K562 (cell line): Measurements from ENCODE around the gene XIRP1. TPM values are rescaled to one million over a fixed set of nuclear protein-coding genes. Genes with fewer than 3 reads are reported as not detected.
A peak's percentile ranks its signal among the peaks of the same experiment; 100 is the strongest.

Experiments
- ASH1L ChIP-seq: fragments of 450-650 bp; IDR thresholded peaks from 2 replicates; pipeline ENCODE4 v1.6.1; 2018; ENCODE audit warnings: borderline replicate concordance, mild to moderate bottlenecking, low read depth; ENCODE audit not compliant: partially characterized antibody
- ATF7 ChIP-seq: fragments of 450-650 bp; IDR thresholded peaks from 2 replicates; pipeline ENCODE4 v1.7.1; 2014; ENCODE audit warnings: mild to moderate bottlenecking, moderate library complexity
- CREBBP ChIP-seq: IDR thresholded peaks from one replicate; pipeline ENCODE4 v1.6.1; 2012; ENCODE audit warnings: low read depth, mild to moderate bottlenecking, control low read depth, inconsistent platforms, low read length
- ESRRA ChIP-seq: fragments of 450-650 bp; IDR thresholded peaks from 2 replicates; pipeline ENCODE4 v1.6.1; 2014; ENCODE audit warnings: low read depth, mild to moderate bottlenecking, moderate library complexity, borderline replicate concordance
- HDAC2 ChIP-seq: fragments of 450-650 bp; IDR thresholded peaks from 2 replicates; pipeline ENCODE4 v1.6.1; 2016; ENCODE audit warnings: mild to moderate bottlenecking
- HMBOX1 ChIP-seq: sonication (generic); IDR thresholded peaks from 2 replicates; pipeline ENCODE4 v1.6.1; 2016
- HMG20A ChIP-seq: fragments of 450-650 bp; formaldehyde crosslinking; conservative IDR thresholded peaks from 2 replicates; pipeline ENCODE4 v1.4.0; 2020; ENCODE audit warnings: mild to moderate bottlenecking, mixed read lengths
- HOMEZ ChIP-seq: fragments of 250-450 bp; sonication (Bioruptor Pico); IDR thresholded peaks from 2 replicates; pipeline ENCODE4 v1.4.0; 2020; ENCODE audit warnings: mild to moderate bottlenecking, moderate library complexity
- HSF4 ChIP-seq: fragments of 250-450 bp; sonication (Bioruptor Pico); IDR thresholded peaks from 2 replicates; pipeline ENCODE4 v2.1.2; 2022; ENCODE audit warnings: mild to moderate bottlenecking, moderate library complexity, borderline replicate concordance
- MCM2 ChIP-seq: fragments of 450-650 bp; IDR thresholded peaks from 2 replicates; pipeline ENCODE4 v1.6.1; 2017; ENCODE audit warnings: low read depth, mild to moderate bottlenecking
- POLR3A ChIP-seq: IDR thresholded peaks from 2 replicates; pipeline ENCODE4 v1.6.1; 2011; ENCODE audit warnings: borderline replicate concordance, mild to moderate bottlenecking, moderate library complexity; ENCODE audit not compliant: insufficient read length, insufficient read depth; ENCODE audit errors: extremely low read depth
- TRIM24 ChIP-seq, 2 experiments: fragments of 450-650 bp; IDR thresholded peaks; 2 replicates each; pipeline ENCODE4 v1.6.1; 2016
- ZBED1 ChIP-seq: IDR thresholded peaks from 2 replicates; pipeline ENCODE4 v1.6.1; 2014
- ZBTB1 ChIP-seq: sonication (generic); formaldehyde crosslinking; IDR thresholded peaks from 2 replicates; pipeline ENCODE4 v1.8.1; 2023; ENCODE audit warnings: missing genetic modification reagents, low read depth, mild to moderate bottlenecking, borderline replicate concordance
- ZBTB8A ChIP-seq: fragments of 450-650 bp; IDR thresholded peaks from 2 replicates; pipeline ENCODE4 v1.6.1; 2018; ENCODE audit warnings: mild to moderate bottlenecking, moderate library complexity; ENCODE audit not compliant: partially characterized antibody
- ZNF280A ChIP-seq: fragments of 450-650 bp; IDR thresholded peaks from 2 replicates; pipeline ENCODE4 v1.6.1; 2018; ENCODE audit warnings: mild to moderate bottlenecking, low read depth; ENCODE audit not compliant: partially characterized antibody
- ZNF696 ChIP-seq: fragments of 250-450 bp; sonication (Bioruptor Pico); conservative IDR thresholded peaks from 2 replicates; pipeline ENCODE4 v1.4.0; 2020; ENCODE audit warnings: mild to moderate bottlenecking, moderate library complexity
- ZNF780A ChIP-seq: fragments of 250-450 bp; sonication (Bioruptor Pico); IDR thresholded peaks from 2 replicates; pipeline ENCODE4 v1.5.0; 2021; ENCODE audit warnings: mild to moderate bottlenecking
- ZSCAN32 ChIP-seq: fragments of 450-650 bp; formaldehyde crosslinking; IDR thresholded peaks from 2 replicates; pipeline ENCODE4 v1.4.0; 2020; ENCODE audit warnings: mild to moderate bottlenecking, moderate library complexity
- polyA plus RNA-seq, 8 experiments: library from polyadenylated mRNA; depleted of rRNA in 4 of 8; stranded (reverse) in 5 of 8; unstranded in 3 of 8; fragments of >200 nt; fragmentation: Nextera tagmentation in 2 of 8; fragmentation: Illumina TruSeq in 1 of 8; extraction: Ambion mirVana in 2 of 8; extraction: Trizol in 1 of 8; gene quantifications; 2 replicates each; pipeline versions ENCODE4 v1.2.1 to v1.2.3, GENCODE V29; 2011 to 2014; ENCODE audit warnings: inconsistent platforms in 1 of 8, missing spikeins in 1 of 8
- total RNA-seq, 7 experiments: library from RNA; depleted of rRNA in 6 of 7; stranded (reverse); fragments of >200 nt in 6 of 7; fragmentation: Illumina TruSeq in 2 of 7; extraction: Trizol in 2 of 7; gene quantifications; 2 replicates each; pipeline versions ENCODE4 v1.2.1 to v1.2.3, GENCODE V29; 2011 to 2021; ENCODE audit warnings: low replicate concordance in 1 of 7
- TF ChIP-seq, protein P1 (sequence below): fragments of 450-650 bp; IDR thresholded peaks from 2 replicates; pipeline ENCODE4 v1.6.1; 2016; ENCODE audit warnings: borderline replicate concordance
- TF ChIP-seq, protein P2 (sequence below): fragments of 450-650 bp; IDR thresholded peaks from 2 replicates; pipeline ENCODE4 v1.6.1; 2016; ENCODE audit warnings: antibody characterized with exemption

Gene XIRP1
- total and polyA plus RNA-seq, 9 of the 15 experiments (the other 6 are each of a cell fraction or from before 2014, with no cell fraction given): 0.03 to 0.27 (median 0.08) TPM; not detected in 3

- TF ChIP-seq, protein P1, sequence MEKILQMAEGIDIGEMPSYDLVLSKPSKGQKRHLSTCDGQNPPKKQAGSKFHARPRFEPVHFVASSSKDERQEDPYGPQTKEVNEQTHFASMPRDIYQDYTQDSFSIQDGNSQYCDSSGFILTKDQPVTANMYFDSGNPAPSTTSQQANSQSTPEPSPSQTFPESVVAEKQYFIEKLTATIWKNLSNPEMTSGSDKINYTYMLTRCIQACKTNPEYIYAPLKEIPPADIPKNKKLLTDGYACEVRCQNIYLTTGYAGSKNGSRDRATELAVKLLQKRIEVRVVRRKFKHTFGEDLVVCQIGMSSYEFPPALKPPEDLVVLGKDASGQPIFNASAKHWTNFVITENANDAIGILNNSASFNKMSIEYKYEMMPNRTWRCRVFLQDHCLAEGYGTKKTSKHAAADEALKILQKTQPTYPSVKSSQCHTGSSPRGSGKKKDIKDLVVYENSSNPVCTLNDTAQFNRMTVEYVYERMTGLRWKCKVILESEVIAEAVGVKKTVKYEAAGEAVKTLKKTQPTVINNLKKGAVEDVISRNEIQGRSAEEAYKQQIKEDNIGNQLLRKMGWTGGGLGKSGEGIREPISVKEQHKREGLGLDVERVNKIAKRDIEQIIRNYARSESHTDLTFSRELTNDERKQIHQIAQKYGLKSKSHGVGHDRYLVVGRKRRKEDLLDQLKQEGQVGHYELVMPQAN: peak; percentile 58; the same call in 1 of the 2 replicates
- TF ChIP-seq ZBTB1 (CRISPR knock-in tag) (no peak), HDAC2 (peak; percentile 80), HMG20A (CRISPR knock-in tag) (no peak), ZNF780A (CRISPR knock-in tag) (no peak), TRIM24 (IDR thresholded peaks at IDR 0.05) (peak; percentile 29 to 76; a peak in 2 of 4 replicates), ZSCAN32 (CRISPR knock-in tag) (no peak), HOMEZ (no peak), ZBED1 (no peak), POLR3A (no peak), ZNF696 (no peak), ZBTB8A (no peak), ESRRA (peak; percentile 68), ATF7 (peak; percentile 68), CREBBP (no peak), HSF4 (CRISPR knock-in tag) (no peak), ZNF280A (no peak), ASH1L (no peak), MCM2 (no peak), HMBOX1 (no peak)
- TF ChIP-seq, protein P2, sequence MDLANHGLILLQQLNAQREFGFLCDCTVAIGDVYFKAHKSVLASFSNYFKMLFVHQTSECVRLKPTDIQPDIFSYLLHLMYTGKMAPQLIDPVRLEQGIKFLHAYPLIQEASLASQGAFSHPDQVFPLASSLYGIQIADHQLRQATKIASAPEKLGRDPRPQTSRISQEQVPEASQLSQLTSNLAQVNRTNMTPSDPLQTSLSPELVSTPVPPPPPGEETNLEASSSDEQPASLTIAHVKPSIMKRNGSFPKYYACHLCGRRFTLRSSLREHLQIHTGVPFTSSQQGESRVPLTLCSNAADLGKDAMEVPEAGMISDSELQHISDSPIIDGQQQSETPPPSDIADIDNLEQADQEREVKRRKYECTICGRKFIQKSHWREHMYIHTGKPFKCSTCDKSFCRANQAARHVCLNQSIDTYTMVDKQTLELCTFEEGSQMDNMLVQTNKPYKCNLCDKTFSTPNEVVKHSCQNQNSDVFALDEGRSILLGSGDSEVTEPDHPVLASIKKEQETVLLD: 0 out of 2 replicates have a peak, but pooled peaks have one; percentile 49
These were observed 37.9 kb downstream of the XIRP1 start (continued) for GRCh38 chr3:39154280-39155021.
